Measurements from ENCODE around the gene ITPR3.

DNA sequence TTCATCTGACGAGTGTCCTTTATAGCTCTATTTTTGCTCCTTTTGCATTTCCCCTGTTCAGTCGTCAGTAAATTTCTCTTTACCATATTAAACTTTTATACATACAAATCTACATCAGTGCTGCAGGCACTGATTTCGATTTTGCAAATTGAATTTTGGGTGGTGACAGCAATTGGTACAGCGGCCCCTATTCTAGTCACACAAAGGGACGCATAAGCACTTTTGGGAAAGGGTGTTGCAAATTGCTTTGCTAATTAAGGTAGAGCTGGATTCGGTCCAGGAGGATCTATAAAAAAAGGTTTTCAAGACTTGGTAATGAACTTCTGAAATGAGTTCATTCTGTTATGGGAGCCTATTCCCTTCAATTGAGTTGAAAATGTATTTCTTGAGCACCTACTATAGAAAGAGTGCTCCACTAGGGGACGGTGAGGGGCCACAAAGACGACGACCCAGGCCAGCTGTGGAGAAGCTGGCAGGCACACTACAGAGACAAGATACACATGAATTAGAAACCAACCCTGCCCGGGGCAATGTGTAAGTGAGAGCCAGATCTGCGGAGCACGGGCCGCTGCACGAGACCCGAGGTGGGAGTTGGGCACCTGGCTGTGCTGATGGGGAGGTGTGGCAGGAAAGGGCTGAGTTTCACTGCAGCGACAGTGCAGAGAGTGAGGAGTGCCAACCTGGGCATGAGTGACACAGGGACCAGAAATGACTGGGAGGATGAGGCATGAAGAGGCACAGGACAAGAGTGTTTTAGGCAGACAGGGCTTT, 85.0 kb downstream of the ITPR3 start:
- no peak for TF ChIP-seq EZH2phosphoT487 (IDR thresholded peaks at IDR 0.05; ENCODE audit: borderline replicate concordance)
- TF ChIP-seq, protein P1, sequence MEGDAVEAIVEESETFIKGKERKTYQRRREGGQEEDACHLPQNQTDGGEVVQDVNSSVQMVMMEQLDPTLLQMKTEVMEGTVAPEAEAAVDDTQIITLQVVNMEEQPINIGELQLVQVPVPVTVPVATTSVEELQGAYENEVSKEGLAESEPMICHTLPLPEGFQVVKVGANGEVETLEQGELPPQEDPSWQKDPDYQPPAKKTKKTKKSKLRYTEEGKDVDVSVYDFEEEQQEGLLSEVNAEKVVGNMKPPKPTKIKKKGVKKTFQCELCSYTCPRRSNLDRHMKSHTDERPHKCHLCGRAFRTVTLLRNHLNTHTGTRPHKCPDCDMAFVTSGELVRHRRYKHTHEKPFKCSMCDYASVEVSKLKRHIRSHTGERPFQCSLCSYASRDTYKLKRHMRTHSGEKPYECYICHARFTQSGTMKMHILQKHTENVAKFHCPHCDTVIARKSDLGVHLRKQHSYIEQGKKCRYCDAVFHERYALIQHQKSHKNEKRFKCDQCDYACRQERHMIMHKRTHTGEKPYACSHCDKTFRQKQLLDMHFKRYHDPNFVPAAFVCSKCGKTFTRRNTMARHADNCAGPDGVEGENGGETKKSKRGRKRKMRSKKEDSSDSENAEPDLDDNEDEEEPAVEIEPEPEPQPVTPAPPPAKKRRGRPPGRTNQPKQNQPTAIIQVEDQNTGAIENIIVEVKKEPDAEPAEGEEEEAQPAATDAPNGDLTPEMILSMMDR (conservative IDR thresholded peaks at IDR 0.05; ENCODE audit: low read length): no peak
